Activated CD4-positive, alpha-beta memory T cell treated with anti-CD3 and anti-CD28 coated beads, Interleukin-2, amount 10 ng/mL, durations not matched to agents 7 days and 5 days (primary cell): ENCODE measurements around the gene GIMAP4. TPM values are rescaled to one million over a fixed set of nuclear protein-coding genes. Genes with fewer than 3 reads are reported as not detected.
"Not testable (repeated sequence)": the region's sequence is repeated elsewhere in the genome, so short reads cannot be mapped to it uniquely, and the experiment has no call there.

Source experiments
- CTCF ChIA-PET: fragments of 350-600 bp; sonication (Branson Sonifier 250); formaldehyde crosslinking; loops from one replicate; lab custom pipeline; 2021; ENCODE audit warnings: antibody characterized with exemption, inconsistent platforms; lab: Charles Lee
- POLR2A ChIA-PET: fragments of 350-600 bp; sonication (Branson Sonifier 250); formaldehyde crosslinking; loops from one replicate; lab custom pipeline; 2021; ENCODE audit warnings: antibody characterized with exemption; lab: Charles Lee
- DNase-seq: peaks from one replicate; pipeline ENCODE4 v3.0.0-alpha.2; 2020
- H3K27ac Mint-ChIP-seq: one replicate; pipeline ENCODE4 v1.8.0; 2021; ENCODE audit warnings: mild to moderate bottlenecking, mixed read lengths
- H3K27me3 Mint-ChIP-seq: one replicate; pipeline ENCODE4 v1.8.0; 2021; ENCODE audit warnings: mixed read lengths
- H3K36me3 Mint-ChIP-seq: one replicate; pipeline ENCODE4 v1.8.0; 2021; ENCODE audit warnings: low read depth, mixed read lengths
- H3K4me1 Mint-ChIP-seq: one replicate; pipeline ENCODE4 v1.8.0; 2021; ENCODE audit warnings: mixed read lengths
- H3K4me3 Mint-ChIP-seq: one replicate; pipeline ENCODE4 v1.8.0; 2021; ENCODE audit warnings: mild to moderate bottlenecking, mixed read lengths
- H3K9me3 Mint-ChIP-seq: one replicate; pipeline ENCODE4 v1.8.0; 2021; ENCODE audit warnings: mixed read lengths
- total RNA-seq, 2 experiments: library from RNA; stranded (reverse); gene quantifications; one replicate each; pipeline ENCODE4 v1.2.3, GENCODE V29; 2021

GIMAP4 gene
- total RNA-seq = 100 to 1,000 TPM; 277 to 282 TPM

- H3K27me3 Mint-ChIP-seq = no peaks in the 10 kb centered on the region
- H3K27ac Mint-ChIP-seq = peak within 1 kb of the TSS; percentile 93
- H3K9me3 Mint-ChIP-seq = peaks cover 12% of the 10 kb centered on the region
- POLR2A ChIA-PET = interaction anchor here (0.6 to 5.8 kb wide), 32 partner anchors 11 to 188 kb away, joined by 3 to 112 read pairs (median 10); partner anchors contain the start of genes GIMAP1, GIMAP2, GIMAP5 and GIMAP6
- CTCF ChIA-PET = interaction anchor here (0.8 to 4.5 kb wide), 11 partner anchors 52 to 212 kb away, joined by 3 to 39 read pairs (median 5); partner anchors contain the start of genes GIMAP1, GIMAP6 and GIMAP7
- DNase-seq = peak; percentile 39
- peaks cover 69% of the 10 kb centered on the region for H3K36me3 Mint-ChIP-seq
- peak within 1 kb of the TSS; percentile 95 for H3K4me3 Mint-ChIP-seq
- H3K4me1 Mint-ChIP-seq = peaks cover 70% of the 10 kb centered on the region
These were observed at the start of gene GIMAP4 for GRCh38 chr7:150567169-150567568. GIMAP4 (plus strand) TSS chr7:150567390; CDS start chr7:150569902, 2,512 bp downstream.

- H3K27me3 Mint-ChIP-seq = no peaks in the 10 kb centered on the region
- DNase-seq = no peak
- ChIA-PET POLR2A (interaction anchor here (0.7 to 12.3 kb wide), 14 partner anchors 16 to 238 kb away, joined by 3 to 396 read pairs (median 8); partner anchors contain the start of genes GIMAP4, GIMAP5, GIMAP6 and GIMAP8), CTCF (interaction anchor here (1.1 to 12.3 kb wide), 3 partner anchors 69 to 225 kb away, joined by 3 to 158 read pairs (median 4); partner anchors contain the start of gene GIMAP8)
- H3K27ac Mint-ChIP-seq = peak overlapping the region; percentile 88
- H3K9me3 Mint-ChIP-seq = peaks cover 9% of the 10 kb centered on the region
- H3K36me3 Mint-ChIP-seq = peaks cover 89% of the 10 kb centered on the region
- peaks cover 38% of the 10 kb centered on the region for H3K4me1 Mint-ChIP-seq
- H3K4me3 Mint-ChIP-seq = peak overlapping the region; percentile 100
These were observed 47.9 kb upstream of the GIMAP4 start for GRCh38 chr7:150519310-150519709.

GRCh38 chr7:150520145-150520544 is 47.0 kb upstream of the GIMAP4 start:
- H3K4me1 Mint-ChIP-seq = peaks cover 38% of the 10 kb centered on the region
- ChIA-PET CTCF (interaction anchor here (1.1 to 12.3 kb wide), 6 partner anchors 33 to 213 kb away, joined by 3 to 158 read pairs (median 4); partner anchors contain the start of genes GIMAP6 and GIMAP8), POLR2A (interaction anchor here (0.7 to 12.3 kb wide), 10 partner anchors 12 to 235 kb away, joined by 3 to 396 read pairs (median 13); partner anchors contain the start of genes GIMAP4, GIMAP5 and GIMAP8)
- peak overlapping the region; percentile 100 for H3K4me3 Mint-ChIP-seq
- H3K36me3 Mint-ChIP-seq = peaks cover 90% of the 10 kb centered on the region
- peak overlapping the region; percentile 82 for H3K27ac Mint-ChIP-seq
- H3K9me3 Mint-ChIP-seq = peaks cover 13% of the 10 kb centered on the region
- no peaks in the 10 kb centered on the region for H3K27me3 Mint-ChIP-seq
- DNase-seq = peak; percentile 49

GRCh38 chr7:150522931-150523330 is 44.3 kb upstream of the GIMAP4 start:
- DNase-seq, H3K27me3 Mint-ChIP-seq, H3K4me3 Mint-ChIP-seq, H3K27ac Mint-ChIP-seq, POLR2A ChIA-PET, CTCF ChIA-PET: not testable (repeated sequence)
- H3K9me3 Mint-ChIP-seq = peaks cover 24% of the 10 kb centered on the region
- H3K4me1 Mint-ChIP-seq = peaks cover 38% of the 10 kb centered on the region
- H3K36me3 Mint-ChIP-seq = peaks cover 81% of the 10 kb centered on the region

GRCh38 chr7:150524018-150524417 is 43.2 kb upstream of the GIMAP4 start:
- no peak for DNase-seq
- POLR2A ChIA-PET = interaction anchor here (1.0 kb wide), 1 partner anchor 208 kb away, joined by 3 read pairs; no protein-coding TSS in a partner anchor
- H3K27me3 Mint-ChIP-seq = no peaks in the 10 kb centered on the region
- H3K4me1 Mint-ChIP-seq = peaks cover 33% of the 10 kb centered on the region
- H3K4me3 Mint-ChIP-seq = no peak overlapping the region
- peaks cover 80% of the 10 kb centered on the region for H3K36me3 Mint-ChIP-seq
- H3K9me3 Mint-ChIP-seq = peaks cover 35% of the 10 kb centered on the region
- CTCF ChIA-PET = interaction anchor here (1.3 kb wide), 1 partner anchor 9 kb away, joined by 3 read pairs; the partner anchor contains the start of gene GIMAP7
- H3K27ac Mint-ChIP-seq = no peak overlapping the region

- CTCF ChIA-PET = interaction anchor here (1.6 kb wide), 1 partner anchor 17 kb away, joined by 4 read pairs; the partner anchor contains the start of gene GIMAP7
- no peak for DNase-seq
These were observed 35.5 kb upstream of the GIMAP4 start for GRCh38 chr7:150531704-150532103.

GRCh38 chr7:150538259-150538658 is 28.9 kb upstream of the GIMAP4 start:
- CTCF ChIA-PET = interaction anchor here (0.8 kb wide), 1 partner anchor 89 kb away, joined by 4 read pairs; no protein-coding TSS in a partner anchor
- Mint-ChIP-seq H3K4me3 (no peak overlapping the region), H3K36me3 (peaks cover 70% of the 10 kb centered on the region), H3K27ac (no peak overlapping the region), H3K27me3 (no peaks in the 10 kb centered on the region), H3K9me3 (peaks cover 53% of the 10 kb centered on the region), H3K4me1 (peaks cover under 1% of the 10 kb centered on the region)
- DNase-seq = no peak
- POLR2A ChIA-PET = interaction anchor here (1.2 kb wide), 1 partner anchor 13 kb away, joined by 3 read pairs; no protein-coding TSS in a partner anchor

More at GRCh38 chr7:150531704-150532103, 35.5 kb upstream of the GIMAP4 start:
- Mint-ChIP-seq H3K9me3 (peaks cover 66% of the 10 kb centered on the region), H3K4me1 (peaks cover 4% of the 10 kb centered on the region), H3K27me3 (no peaks in the 10 kb centered on the region), H3K4me3 (no peak overlapping the region), H3K27ac (no peak overlapping the region), H3K36me3 (peaks cover 68% of the 10 kb centered on the region)
- POLR2A ChIA-PET = interaction anchor here (0.7 kb wide), 1 partner anchor 61 kb away, joined by 3 read pairs; no protein-coding TSS in a partner anchor

- H3K36me3 Mint-ChIP-seq = peaks cover 79% of the 10 kb centered on the region
- H3K27ac Mint-ChIP-seq = no peak overlapping the region
- H3K9me3 Mint-ChIP-seq = peaks cover 61% of the 10 kb centered on the region
- ChIA-PET POLR2A (interaction anchor here (0.6 to 2.8 kb wide), 5 partner anchors 14 to 135 kb away, joined by 3 to 14 read pairs (median 4); partner anchors contain the start of genes GIMAP4 and GIMAP7), CTCF (interaction anchor here (0.9 to 1.5 kb wide), 2 partner anchors 33 to 49 kb away, joined by 3 to 4 read pairs; no protein-coding TSS in a partner anchor)
- H3K4me3 Mint-ChIP-seq = no peak overlapping the region
- no peak for DNase-seq
- H3K27me3 Mint-ChIP-seq = no peaks in the 10 kb centered on the region
- peaks cover 51% of the 10 kb centered on the region for H3K4me1 Mint-ChIP-seq
These were observed 14.0 kb upstream of the GIMAP4 start for GRCh38 chr7:150553163-150553562.

GRCh38 chr7:150556521-150557138 is 10.6 kb upstream of the GIMAP4 start:
- Mint-ChIP-seq H3K4me1 (peaks cover 55% of the 10 kb centered on the region), H3K27ac (peak overlapping the region; percentile 97), H3K4me3 (peak overlapping the region; percentile 55), H3K27me3 (no peaks in the 10 kb centered on the region), H3K36me3 (peaks cover 80% of the 10 kb centered on the region), H3K9me3 (peaks cover 68% of the 10 kb centered on the region)
- ChIA-PET CTCF (interaction anchor here (0.8 to 3.1 kb wide), 3 partner anchors 41 to 199 kb away, joined by 3 to 10 read pairs (median 3); no protein-coding TSS in a partner anchor), POLR2A (interaction anchor here (0.7 to 2.0 kb wide), 7 partner anchors 10 to 159 kb away, joined by 3 to 7 read pairs (median 4); partner anchors contain the start of genes GIMAP1, GIMAP4 and GIMAP7)
- DNase-seq = peak; percentile 55

GRCh38 chr7:150560486-150560885 is 6.7 kb upstream of the GIMAP4 start:
- ChIA-PET POLR2A (no interaction called here), CTCF (interaction anchor here (4.9 kb wide), 1 partner anchor 112 kb away, joined by 21 read pairs; no protein-coding TSS in a partner anchor)
- H3K36me3 Mint-ChIP-seq = peaks cover 65% of the 10 kb centered on the region
- H3K27ac Mint-ChIP-seq = no peak overlapping the region
- H3K4me1 Mint-ChIP-seq = peaks cover 56% of the 10 kb centered on the region
- no peak overlapping the region for H3K4me3 Mint-ChIP-seq
- H3K27me3 Mint-ChIP-seq = no peaks in the 10 kb centered on the region
- DNase-seq = no peak
- H3K9me3 Mint-ChIP-seq = peaks cover 40% of the 10 kb centered on the region

- peaks cover 35% of the 10 kb centered on the region for H3K9me3 Mint-ChIP-seq
- POLR2A ChIA-PET = interaction anchor here (0.9 to 1.9 kb wide), 5 partner anchors 10 to 192 kb away, joined by 3 to 7 read pairs (median 4); no protein-coding TSS in a partner anchor
- no peaks in the 10 kb centered on the region for H3K27me3 Mint-ChIP-seq
- H3K36me3 Mint-ChIP-seq = peaks cover 63% of the 10 kb centered on the region
- CTCF ChIA-PET = interaction anchor here (0.8 to 4.9 kb wide), 3 partner anchors 48 to 178 kb away, joined by 3 to 21 read pairs (median 3); partner anchors contain the start of gene GIMAP7
- DNase-seq = no peak
- peaks cover 54% of the 10 kb centered on the region for H3K4me1 Mint-ChIP-seq
- no peak overlapping the region for H3K4me3 Mint-ChIP-seq
- peak overlapping the region; percentile 78 for H3K27ac Mint-ChIP-seq
These were observed 4.3 kb upstream of the GIMAP4 start for GRCh38 chr7:150562919-150563318.

- Mint-ChIP-seq H3K36me3 (peaks cover 63% of the 10 kb centered on the region), H3K27me3 (no peaks in the 10 kb centered on the region), H3K27ac (peak overlapping the region; percentile 78), H3K4me3 (peak overlapping the region; percentile 8), H3K4me1 (peaks cover 50% of the 10 kb centered on the region), H3K9me3 (peaks cover 27% of the 10 kb centered on the region)
- POLR2A ChIA-PET = interaction anchor here (1.0 to 1.8 kb wide), 5 partner anchors 9 to 175 kb away, joined by 3 to 5 read pairs (median 4); partner anchors contain the start of gene GIMAP1
- no peak for DNase-seq
- CTCF ChIA-PET = interaction anchor here (0.7 to 4.9 kb wide), 4 partner anchors 112 to 191 kb away, joined by 3 to 21 read pairs (median 3); partner anchors contain the start of gene GIMAP8
These were observed 3.2 kb upstream of the GIMAP4 start for GRCh38 chr7:150564006-150564405.
